GM18951 (cell line): ENCODE results near the gene CDH22.

Experiments used
- POLR2A ChIP-seq: IDR thresholded peaks from 4 replicates; pipeline ENCODE4 v1.6.1; 2011; ENCODE audit warnings: mild to moderate bottlenecking; ENCODE audit not compliant: insufficient read length, insufficient read depth; ENCODE audit errors: extremely low read depth
- in situ Hi-C: fragments of 300-500 bp; cut with MboI; formaldehyde crosslinking; loops from one replicate; pipeline ENCODE4 v1.12.0; 2022; ENCODE audit warnings: low sequenced_read_pairs, mixed read lengths, inconsistent platforms; ENCODE audit not compliant: unreplicated experiment

The CDH22 gene

GRCh38 chr20:46350201-46350985 is 42.1 kb upstream of the CDH22 start:
- peak; percentile 25 for TF ChIP-seq POLR2A
- in situ Hi-C loops = no loop called here

- in situ Hi-C loops = no loop called here
- TF ChIP-seq POLR2A = no peak
These were observed 41.4 kb upstream of the CDH22 start for GRCh38 chr20:46349742-46350056.

GRCh38 chr20:46349035-46349741 is 40.9 kb upstream of the CDH22 start:
- TF ChIP-seq POLR2A = no peak
- in situ Hi-C loops = no loop called here

- no peak for TF ChIP-seq POLR2A
- in situ Hi-C loops = no loop called here
These were observed 39.8 kb upstream of the CDH22 start for GRCh38 chr20:46347841-46348803.

GRCh38 chr20:46346770-46347169 is 38.5 kb upstream of the CDH22 start:
- no peak for TF ChIP-seq POLR2A

GRCh38 chr20:46344488-46345162 is 36.3 kb upstream of the CDH22 start:
- in situ Hi-C loops = no loop called here
- TF ChIP-seq POLR2A = no peak

More at GRCh38 chr20:46346770-46347169, 38.5 kb upstream of the CDH22 start:
- in situ Hi-C loops = no loop called here

- TF ChIP-seq POLR2A = no peak
These were observed 35.7 kb upstream of the CDH22 start for GRCh38 chr20:46343975-46344357.

GRCh38 chr20:46343348-46343974 is 35.2 kb upstream of the CDH22 start:
- in situ Hi-C loops = no loop called here
- TF ChIP-seq POLR2A = no peak

More at GRCh38 chr20:46343975-46344357, 35.7 kb upstream of the CDH22 start:
- in situ Hi-C loops = no loop called here

- in situ Hi-C loops = no loop called here
- no peak for TF ChIP-seq POLR2A
These were observed 34.4 kb upstream of the CDH22 start for GRCh38 chr20:46342451-46343347.

- no peak for TF ChIP-seq POLR2A
- in situ Hi-C loops = no loop called here
These were observed 33.7 kb upstream of the CDH22 start for GRCh38 chr20:46342010-46342378.
